Esophagus mucosa (tissue), 1 donor: ENCODE results near the gene SOCS3. TPM values are rescaled to one million over a fixed set of nuclear protein-coding genes. Genes with fewer than 3 reads are reported as not detected.

Experiments
- ATAC-seq: fragments of 200-7000 bp; cut with Tn5 transposase; one replicate; pipeline ENCODE4 v1.9.1; 2020
- total RNA-seq: library from RNA; stranded (reverse); gene quantifications from one replicate; pipeline ENCODE4 v1.2.4, GENCODE V29; 2023
- donor health status: DM: yes; HTN: yes; CAD: no.

SOCS3 gene
- total RNA-seq, 1 donor from 2014 or later = 13.6 TPM

DNA sequence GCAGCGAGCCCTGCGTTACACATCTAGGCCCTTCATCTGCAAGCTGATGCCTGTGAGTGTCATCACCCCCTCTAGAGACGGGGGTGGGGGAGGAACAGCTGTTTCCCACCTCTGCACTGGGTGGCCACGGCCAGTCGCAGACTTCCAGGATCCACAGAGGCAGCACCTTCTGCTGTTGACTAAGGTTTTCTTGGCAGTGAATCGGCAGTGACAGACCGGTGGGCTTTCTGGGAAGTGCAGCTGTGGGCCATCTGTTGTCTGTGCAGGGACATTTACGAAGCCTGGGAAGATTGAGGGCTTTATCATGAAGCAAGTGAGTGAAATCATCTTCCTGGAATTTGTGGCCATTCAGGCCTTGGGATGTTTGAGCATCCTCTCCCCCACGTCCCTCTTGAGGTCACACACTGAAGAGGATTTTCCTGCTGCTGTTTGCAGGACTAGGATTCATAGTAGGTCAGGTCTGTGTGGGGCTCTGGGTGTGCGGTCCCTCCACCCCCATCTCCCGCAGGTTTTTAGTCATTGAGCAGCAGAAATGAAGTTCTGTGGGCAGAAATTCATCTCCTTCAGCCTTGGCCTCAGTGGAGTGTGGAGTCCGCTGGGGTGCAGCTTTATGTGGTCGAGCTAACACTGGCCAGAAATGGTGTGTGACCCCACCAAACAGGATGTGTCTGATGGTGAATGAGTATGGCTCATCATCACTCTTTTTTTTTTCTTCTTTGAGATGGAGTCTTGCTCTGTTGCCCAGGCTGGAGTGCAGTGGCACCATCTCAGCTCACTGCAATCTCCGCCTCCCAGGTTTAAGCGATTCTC is 30.6 kb upstream of the SOCS3 start:
- no peak for ATAC-seq

- no peak for ATAC-seq
These were observed 28.4 kb upstream of the SOCS3 start for GRCh38 chr17:78387977-78388941.

GRCh38 chr17:78384479-78385175 is 24.8 kb upstream of the SOCS3 start:
- ATAC-seq = no peak

DNA sequence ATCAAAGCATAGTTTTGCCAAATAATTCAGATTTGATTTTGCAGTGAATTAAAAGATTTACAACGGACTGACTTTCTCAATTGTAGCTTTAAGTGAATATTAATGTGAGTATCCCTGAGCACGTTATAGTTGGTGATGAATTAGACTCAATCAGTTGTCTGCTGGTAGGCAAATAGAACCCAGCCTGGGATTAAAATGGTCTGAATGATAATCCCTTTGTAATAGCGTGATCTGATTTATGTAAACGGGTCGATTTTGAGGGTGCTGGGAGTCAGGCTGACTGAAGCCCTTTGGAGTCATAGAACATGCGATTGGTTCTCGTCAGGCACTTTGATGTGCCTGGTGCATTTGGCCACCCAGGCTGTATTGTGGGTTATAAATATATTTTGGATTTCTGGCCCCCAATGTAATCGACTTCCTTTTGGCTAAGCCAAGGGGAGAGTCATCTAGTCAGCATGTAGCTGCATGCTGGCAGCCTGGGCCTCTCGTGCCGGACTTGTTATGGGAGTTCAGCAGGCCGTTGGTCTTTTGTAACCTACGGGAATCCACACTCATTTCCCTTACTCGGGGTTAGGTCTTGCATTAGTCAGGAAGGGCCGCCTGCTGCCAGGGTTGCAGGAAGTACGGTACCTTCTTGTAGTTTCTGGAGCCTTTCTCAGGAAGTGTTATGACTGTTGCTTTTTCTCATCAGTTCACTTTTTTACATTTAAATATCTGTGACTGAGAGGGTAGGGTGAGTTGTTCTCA is 24.0 kb upstream of the SOCS3 start:
- peak; percentile 88 for ATAC-seq

- ATAC-seq = peak; percentile 34
These were observed 21.8 kb upstream of the SOCS3 start for GRCh38 chr17:78381601-78382232.

GRCh38 chr17:78380370-78380769 is 20.5 kb upstream of the SOCS3 start:
- ATAC-seq = no peak

DNA sequence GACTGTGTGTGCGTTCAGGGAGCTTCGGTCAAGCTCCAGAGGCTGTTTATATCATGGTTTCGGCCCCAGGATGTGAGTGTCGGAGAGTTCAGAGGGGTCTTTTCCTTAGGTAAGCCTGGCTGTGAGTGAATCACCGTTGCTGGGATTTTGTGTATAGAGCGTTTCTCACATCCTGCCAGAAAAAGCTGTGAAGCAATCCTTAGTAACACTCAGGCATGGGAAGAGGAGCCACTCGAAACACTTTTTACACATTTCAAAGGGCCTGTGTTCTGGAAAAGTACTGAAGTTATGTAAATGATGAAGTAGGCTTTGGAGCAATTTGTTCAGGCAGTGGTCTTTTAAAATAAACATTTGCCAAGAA is 19.2 kb upstream of the SOCS3 start:
- peak; percentile 33 for ATAC-seq

DNA sequence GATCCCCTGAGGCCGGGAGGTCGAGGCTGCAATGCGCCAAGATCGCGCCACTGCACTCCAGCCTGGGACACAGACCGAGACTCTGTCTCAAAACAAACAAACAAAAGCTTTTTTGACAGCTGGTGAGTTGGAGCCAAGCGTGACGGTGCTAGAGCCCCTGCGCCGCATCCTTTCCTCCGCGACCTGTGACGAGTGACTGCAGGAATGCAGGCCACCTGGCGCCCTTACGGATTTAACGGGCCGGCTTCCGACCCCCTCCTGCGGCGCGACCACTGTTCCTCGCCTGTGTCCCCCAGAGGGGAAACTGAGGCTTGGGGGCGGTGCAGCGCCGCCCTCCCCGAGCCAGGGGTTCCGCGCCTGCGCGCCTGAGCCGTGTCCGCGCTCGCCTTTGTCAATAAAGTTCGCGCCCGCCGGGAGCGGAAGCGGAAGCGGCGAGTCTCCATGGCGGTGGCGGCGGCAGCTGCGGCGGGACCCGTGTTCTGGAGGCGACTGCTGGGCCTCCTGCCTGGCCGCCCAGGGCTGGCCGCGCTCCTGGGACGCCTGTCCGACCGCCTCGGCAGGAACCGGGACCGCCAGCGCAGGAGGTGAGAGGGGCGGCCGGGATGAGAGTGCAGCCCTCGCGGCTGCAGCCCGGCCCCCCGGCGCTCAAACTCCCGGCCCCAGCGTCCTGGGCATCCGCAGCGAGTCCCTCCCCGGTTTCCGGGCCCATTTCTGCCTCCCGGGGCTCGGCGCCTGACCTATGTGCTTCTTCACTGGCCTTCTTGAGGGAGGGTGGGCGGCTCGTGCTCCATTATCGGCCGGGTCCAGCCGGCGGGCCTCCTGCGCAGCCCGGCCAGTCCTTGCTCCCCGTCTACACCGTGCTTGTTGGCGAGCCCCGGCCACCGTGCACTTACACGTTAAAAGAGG is 18.6 kb upstream of the SOCS3 start, which contains the start of gene PGS1:
TSS of gene PGS1 (plus strand) at position 425 of the 906 bp plus-strand sequence. CDS start at position 442, 17 bp downstream.
- peak; percentile 66 for ATAC-seq

- ATAC-seq = no peak
These were observed 18.0 kb upstream of the SOCS3 start for GRCh38 chr17:78377858-78378224.

- ATAC-seq = no peak
These were observed 16.3 kb upstream of the SOCS3 start for GRCh38 chr17:78376161-78376560.

DNA sequence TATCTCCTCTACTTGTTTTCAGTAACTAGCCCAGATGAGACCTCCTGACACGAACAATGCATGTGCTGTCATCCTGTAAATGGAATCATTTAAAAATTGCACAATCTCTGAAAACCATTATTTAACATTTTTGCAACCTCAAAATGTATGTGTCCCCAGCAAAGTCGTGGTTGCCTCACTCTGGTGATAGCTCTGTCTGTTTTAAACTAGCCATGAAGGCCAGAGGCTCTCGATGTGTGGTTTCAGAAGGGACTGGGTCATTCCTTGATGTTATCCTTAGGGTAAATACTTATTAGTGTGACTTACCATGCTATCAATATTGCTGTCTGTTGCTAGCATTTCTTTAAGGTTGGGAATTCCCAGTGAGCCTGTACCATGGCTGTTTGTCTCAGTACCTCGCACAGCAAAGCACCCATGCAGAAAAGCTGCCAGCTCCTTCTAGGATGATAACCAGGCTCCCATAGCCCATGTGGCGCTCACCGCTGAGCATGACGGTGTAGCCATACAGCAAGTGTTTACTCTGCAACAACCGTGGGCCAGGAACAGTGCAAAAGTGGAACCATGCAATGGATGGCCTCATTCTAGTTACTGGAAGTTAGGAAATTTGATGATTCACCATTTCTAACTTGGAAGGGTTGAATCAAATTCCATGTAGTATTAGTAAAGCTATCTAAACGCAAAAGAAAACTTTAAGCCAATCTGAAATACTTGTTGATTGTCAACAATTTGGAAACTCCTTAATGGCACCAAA is 15.7 kb upstream of the SOCS3 start:
- ATAC-seq = peak; percentile 63

- ATAC-seq = peak; percentile 27
These were observed 14.9 kb upstream of the SOCS3 start for GRCh38 chr17:78374631-78375274.

DNA sequence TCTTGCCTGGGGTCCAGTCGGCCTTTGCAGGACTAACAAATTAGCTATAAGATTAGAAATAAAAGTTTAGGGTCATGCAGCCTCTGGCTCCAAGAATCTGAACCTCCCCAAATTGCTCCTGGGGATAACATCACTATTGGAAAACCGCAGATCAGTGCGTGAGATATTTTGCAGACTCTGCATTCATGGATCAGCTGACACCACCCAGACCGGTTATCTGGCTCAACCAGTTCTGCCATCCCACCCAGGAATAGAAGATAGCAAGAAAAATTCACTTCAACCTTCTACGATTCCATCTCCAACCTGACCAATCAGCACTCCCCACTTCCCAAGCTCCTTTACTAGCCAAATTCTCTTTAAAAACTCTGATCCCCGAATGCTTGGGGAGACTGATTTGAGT is 14.3 kb upstream of the SOCS3 start:
- ATAC-seq = no peak

DNA sequence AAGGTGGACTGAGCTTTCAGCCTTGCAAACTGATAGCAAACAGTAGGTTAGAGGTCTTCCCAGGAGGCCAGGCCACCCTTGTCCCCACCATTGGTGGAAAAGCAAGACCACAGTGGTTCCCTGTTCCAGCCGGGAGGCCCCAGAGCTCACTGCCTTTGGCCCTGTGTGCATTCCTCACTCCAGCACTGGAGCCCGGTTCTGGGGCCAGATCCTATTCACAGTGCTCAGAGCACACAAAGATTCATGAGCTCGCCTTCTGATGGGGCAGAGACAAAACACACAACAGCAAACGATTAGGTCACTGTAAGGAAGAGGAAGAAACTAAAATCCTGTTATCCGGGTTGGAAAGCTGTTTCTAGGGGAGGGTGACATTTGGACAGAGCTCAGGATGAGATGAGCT is 13.0 kb upstream of the SOCS3 start:
- ATAC-seq = no peak

GRCh38 chr17:78371056-78371455 is 11.2 kb upstream of the SOCS3 start:
- ATAC-seq = no peak

DNA sequence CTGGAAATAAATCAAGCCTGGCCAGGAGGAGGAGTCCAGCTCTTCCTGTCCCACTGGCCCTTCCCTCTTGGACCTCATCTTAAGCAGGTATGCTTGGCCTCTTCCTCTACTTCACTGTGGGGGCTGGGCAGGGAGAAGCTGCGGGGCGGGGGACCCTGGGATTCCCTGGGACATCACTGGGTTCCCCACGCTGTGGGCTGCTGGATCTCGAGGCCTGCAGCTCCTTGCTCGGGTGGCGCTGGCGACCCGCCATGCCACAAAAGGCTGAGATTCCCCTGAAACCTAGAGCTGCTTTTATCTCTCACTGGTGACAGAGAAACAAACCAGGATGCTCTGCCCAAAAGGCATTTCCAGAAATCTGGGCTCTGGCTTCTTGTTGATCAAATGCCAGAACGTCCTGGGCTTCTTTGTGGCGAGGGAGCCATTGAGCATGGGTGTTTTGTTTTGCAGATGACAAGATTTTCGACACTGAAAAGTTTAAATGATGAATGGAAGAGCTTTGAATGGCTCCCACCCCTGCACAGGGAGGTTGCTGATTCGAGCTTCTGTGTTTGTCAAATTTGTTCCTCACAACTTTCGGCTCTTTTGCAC is 10.0 kb upstream of the SOCS3 start:
- ATAC-seq = no peak

- ATAC-seq = no peak
These were observed 9.1 kb upstream of the SOCS3 start for GRCh38 chr17:78368854-78369495.

DNA sequence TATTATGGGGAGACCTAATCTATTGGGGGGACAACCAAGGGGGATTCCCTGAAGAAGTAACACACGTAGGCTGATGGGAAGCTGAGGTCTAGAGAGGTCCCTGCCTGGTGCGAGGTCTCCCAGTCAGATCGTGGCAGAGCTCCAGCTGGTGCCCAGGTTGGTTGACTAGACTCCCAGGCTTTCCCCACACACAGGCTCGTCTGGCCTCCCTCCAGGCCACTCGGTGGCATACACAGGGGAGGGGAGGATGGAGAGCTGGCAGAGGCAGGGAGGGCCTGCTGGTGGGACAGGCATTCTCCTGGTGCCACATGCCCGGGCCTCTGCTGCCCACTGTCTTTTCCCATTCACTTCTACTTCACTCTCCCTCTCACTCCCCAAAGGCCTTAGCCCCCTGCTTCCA is 8.5 kb upstream of the SOCS3 start:
- ATAC-seq = no peak
